ENCODE results near the gene TBCCD1. TPM values are rescaled to one million over a fixed set of nuclear protein-coding genes. Genes with fewer than 3 reads are reported as not detected.

TBCCD1 gene
- total and polyA plus RNA-seq, 4 donors, result 5.1 to 13.3 (median 8.4) TPM

DNA sequence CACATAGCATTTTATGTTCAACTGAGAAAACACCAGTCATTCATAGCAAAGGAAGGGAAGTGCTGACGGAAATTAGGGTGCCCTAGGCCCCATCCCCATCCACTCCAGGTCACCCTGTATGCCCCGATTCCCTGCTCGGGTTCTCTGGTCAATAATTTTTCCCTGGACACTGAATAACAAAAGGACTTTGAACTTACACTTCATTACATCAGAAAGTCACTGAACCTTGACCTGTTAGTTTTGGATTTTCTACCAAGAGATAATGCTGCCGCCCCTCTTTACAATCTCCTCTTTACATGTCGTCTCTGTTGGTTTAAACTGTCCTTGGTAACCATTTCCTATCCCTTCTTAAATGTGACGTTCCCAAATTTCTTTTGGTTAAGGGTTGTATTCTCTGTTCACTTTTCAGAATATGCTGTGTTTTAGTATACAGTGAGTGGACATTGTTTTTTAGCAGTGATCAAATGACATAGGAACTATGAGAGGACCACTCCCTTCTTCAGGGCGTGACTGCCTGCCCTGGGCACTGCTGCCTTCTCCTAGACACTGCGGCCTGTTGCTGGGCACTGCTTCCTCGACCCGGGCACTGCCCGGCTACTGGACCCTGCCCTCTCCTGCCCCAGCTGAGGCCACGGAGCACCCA lies 32.1 kb upstream of the TBCCD1 start:
- no peaks in the 10 kb centered on the region for H3K36me3 ChIP-seq (ENCODE audit: control insufficient read depth in 1 of 2, insufficient read depth in 2 of 2, low read length in 1 of 2)
- H3K27me3 ChIP-seq (ENCODE audit: control insufficient read depth in 1 of 2, insufficient read depth in 2 of 2, low read length in 1 of 2), result no peaks in the 10 kb centered on the region
- no peaks in the 10 kb centered on the region for H3K4me1 ChIP-seq (ENCODE audit: control insufficient read depth in 1 of 2, insufficient read depth in 2 of 2, low read length in 2 of 2)
- no peak overlapping the region for H3K27ac ChIP-seq (ENCODE audit: low read depth in 1 of 2, low read length in 2 of 2)
- no peak overlapping the region for H3K4me3 ChIP-seq (ENCODE audit: low read length in 2 of 2)
- ATAC-seq (ENCODE audit: low FRiP score) (peak; percentile 49), DNase-seq (no peak)
- intact Hi-C loops (cut with DNase I), result no loop called here
- no peaks in the 10 kb centered on the region for H3K9me3 ChIP-seq (ENCODE audit: control insufficient read depth, low read length)
- 81 to 89% methylated on average over 12 of the region's 12 CpGs for WGBS, 2 donors

DNA sequence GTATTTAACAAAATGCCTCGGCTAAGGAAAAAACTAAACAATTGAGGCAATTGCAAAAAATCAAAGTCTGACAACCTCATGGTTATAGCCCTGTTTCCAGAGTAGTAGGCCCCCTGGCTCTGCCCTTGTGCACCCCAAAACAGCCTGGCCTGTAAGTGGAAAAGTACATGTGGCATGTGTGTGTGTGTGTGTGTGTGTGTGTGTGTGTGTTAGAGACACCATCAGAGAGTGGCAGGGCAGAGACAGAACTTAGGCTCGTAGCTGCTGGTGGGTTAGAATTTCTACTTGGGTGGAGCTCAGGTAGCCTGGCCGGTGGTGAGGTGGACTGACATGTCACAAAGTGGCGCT lies 31.6 kb upstream of the TBCCD1 start:
- WGBS, 2 donors, result 69% methylated on average over 4 of the region's 4 CpGs
- Histone ChIP-seq H3K9me3 (ENCODE audit: control insufficient read depth, low read length) (no peaks in the 10 kb centered on the region), H3K4me1 (ENCODE audit: control insufficient read depth in 1 of 2, insufficient read depth in 2 of 2, low read length in 2 of 2) (no peaks in the 10 kb centered on the region), H3K27ac (ENCODE audit: low read depth in 1 of 2, low read length in 2 of 2) (no peak overlapping the region), H3K36me3 (ENCODE audit: control insufficient read depth in 1 of 2, insufficient read depth in 2 of 2, low read length in 1 of 2) (no peaks in the 10 kb centered on the region), H3K4me3 (ENCODE audit: low read length in 2 of 2) (no peak overlapping the region), H3K27me3 (ENCODE audit: control insufficient read depth in 1 of 2, insufficient read depth in 2 of 2, low read length in 1 of 2) (no peaks in the 10 kb centered on the region)
- intact Hi-C loops (cut with DNase I), result no loop called here
- ATAC-seq (ENCODE audit: low FRiP score) (no peak), DNase-seq (no peak)

DNA sequence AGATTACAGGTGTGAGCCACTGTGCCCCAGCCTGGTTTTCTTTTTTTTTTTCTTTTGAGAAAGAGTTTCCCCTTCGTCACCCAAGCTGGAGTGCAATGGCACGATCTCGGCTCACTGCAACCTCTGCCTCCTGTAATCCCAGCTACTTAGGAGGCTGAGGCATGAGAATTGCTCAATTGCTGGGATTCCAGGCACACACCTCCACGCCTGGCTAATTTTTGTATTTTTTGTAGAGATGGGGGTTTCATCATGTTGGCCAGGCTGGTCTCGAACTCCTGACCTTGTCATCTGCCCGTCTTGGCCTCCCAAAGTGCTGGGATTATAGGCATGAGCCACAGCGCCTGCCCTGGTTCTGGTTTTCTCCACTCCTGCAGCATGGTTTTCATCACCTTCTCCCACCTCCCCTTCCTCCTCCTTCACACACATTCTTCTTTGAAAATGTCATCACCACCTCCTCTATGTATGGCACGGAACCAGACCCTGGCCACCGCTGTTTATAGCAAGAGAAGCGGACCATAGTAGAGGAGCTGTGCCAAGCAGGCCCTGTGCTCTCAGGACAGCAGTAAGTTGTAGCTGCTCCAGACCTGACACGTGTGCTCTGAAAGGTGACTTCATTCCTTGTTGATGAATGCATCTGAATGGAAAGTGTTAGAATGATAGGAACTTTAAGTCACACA lies 31.1 kb upstream of the TBCCD1 start:
- Histone ChIP-seq H3K9me3 (ENCODE audit: control insufficient read depth, low read length) (no peaks in the 10 kb centered on the region), H3K36me3 (ENCODE audit: control insufficient read depth in 1 of 2, insufficient read depth in 2 of 2, low read length in 1 of 2) (no peaks in the 10 kb centered on the region), H3K4me1 (ENCODE audit: control insufficient read depth in 1 of 2, insufficient read depth in 2 of 2, low read length in 2 of 2) (no peaks in the 10 kb centered on the region), H3K27ac (ENCODE audit: low read depth in 1 of 2, low read length in 2 of 2) (no peak overlapping the region), H3K4me3 (ENCODE audit: low read length in 2 of 2) (no peak overlapping the region), H3K27me3 (ENCODE audit: control insufficient read depth in 1 of 2, insufficient read depth in 2 of 2, low read length in 1 of 2) (no peaks in the 10 kb centered on the region)
- WGBS, 2 donors, result 36 to 39% methylated on average over 11 of the region's 11 CpGs
- intact Hi-C loops (cut with DNase I), result no loop called here
- ATAC-seq (ENCODE audit: low FRiP score), result no peak
- peak in 1 of 2 donors; percentile 72 for DNase-seq

DNA sequence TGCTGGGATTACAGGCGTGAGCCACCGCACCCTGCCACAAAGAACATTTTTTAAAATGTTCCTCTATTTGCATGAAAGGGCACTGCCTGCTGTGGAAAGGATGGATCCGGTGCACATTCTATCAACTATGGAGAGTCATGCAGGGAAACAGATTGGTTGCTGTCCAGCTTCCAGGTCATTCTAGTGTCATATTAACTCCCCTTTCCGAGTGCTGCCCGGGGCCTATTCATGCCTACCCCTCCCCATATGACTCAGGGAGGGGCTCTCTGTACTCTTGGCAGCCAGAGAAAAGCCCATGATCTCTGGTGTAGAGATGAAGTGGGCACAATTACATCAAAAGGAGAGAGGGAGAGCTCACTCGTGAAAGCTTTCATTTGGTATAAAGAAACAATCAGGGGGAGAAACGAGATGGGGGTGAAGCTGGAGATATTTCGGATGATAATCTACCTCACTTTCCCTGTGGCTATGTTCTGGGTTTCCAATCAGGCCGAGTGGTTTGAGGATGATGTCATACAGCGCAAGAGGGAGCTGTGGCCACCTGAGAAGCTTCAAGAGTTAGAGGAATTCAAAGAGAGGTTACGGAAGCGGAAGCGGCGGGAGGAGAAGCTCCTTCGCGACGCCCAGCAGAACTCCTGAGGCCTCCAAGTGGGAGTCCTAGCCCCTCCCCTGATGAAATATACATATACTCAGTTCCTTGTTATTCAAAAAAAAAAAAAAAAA lies 29.6 kb upstream of the TBCCD1 start:
- H3K27ac ChIP-seq (ENCODE audit: low read depth in 1 of 2, low read length in 2 of 2), result no peak overlapping the region
- 72 to 75% methylated on average over 17 of the region's 17 CpGs for WGBS, 2 donors
- no peaks in the 10 kb centered on the region for H3K9me3 ChIP-seq (ENCODE audit: control insufficient read depth, low read length)
- no peak overlapping the region for H3K4me3 ChIP-seq (ENCODE audit: low read length in 2 of 2)
- H3K27me3 ChIP-seq (ENCODE audit: control insufficient read depth in 1 of 2, insufficient read depth in 2 of 2, low read length in 1 of 2), result no peaks in the 10 kb centered on the region
- intact Hi-C loops (cut with DNase I), result no loop called here
- H3K36me3 ChIP-seq (ENCODE audit: control insufficient read depth in 1 of 2, insufficient read depth in 2 of 2, low read length in 1 of 2), result no peaks in the 10 kb centered on the region
- no peak for ATAC-seq (ENCODE audit: low FRiP score)
- H3K4me1 ChIP-seq (ENCODE audit: control insufficient read depth in 1 of 2, insufficient read depth in 2 of 2, low read length in 2 of 2), result no peaks in the 10 kb centered on the region
- no peak for DNase-seq

DNA sequence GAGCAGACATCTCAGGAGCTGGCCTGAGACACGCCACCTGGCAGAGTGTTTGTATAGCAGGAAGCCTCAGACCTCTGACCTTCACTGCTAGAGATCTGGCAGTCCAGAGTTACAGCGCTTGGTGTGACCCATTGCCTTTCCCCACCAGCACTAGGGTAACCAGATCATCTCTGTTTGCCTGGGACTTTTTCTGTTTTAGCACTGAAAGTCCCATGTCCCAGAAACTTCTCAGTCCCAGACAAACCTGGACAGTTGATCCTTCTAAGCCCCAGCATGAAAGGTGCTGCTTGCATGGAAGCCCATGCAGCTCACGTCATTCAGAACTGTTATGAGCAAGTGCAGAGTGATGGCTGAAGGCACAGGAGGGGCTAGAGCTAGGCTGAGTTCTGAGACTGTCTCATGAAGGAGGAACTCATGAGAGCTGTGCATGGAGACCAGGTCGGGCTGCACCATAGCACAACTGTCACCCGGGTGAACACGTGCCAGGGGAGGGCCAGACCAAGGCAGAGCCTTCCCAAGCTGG lies 27.5 kb upstream of the TBCCD1 start:
- ATAC-seq (ENCODE audit: low FRiP score) (no peak), DNase-seq (no peak)
- no peaks in the 10 kb centered on the region for H3K4me1 ChIP-seq (ENCODE audit: control insufficient read depth in 1 of 2, insufficient read depth in 2 of 2, low read length in 2 of 2)
- WGBS, 2 donors, result 78 to 83% methylated on average over 6 of the region's 6 CpGs
- H3K27me3 ChIP-seq (ENCODE audit: control insufficient read depth in 1 of 2, insufficient read depth in 2 of 2, low read length in 1 of 2), result no peaks in the 10 kb centered on the region
- H3K4me3 ChIP-seq (ENCODE audit: low read length in 2 of 2), result no peak overlapping the region
- no peaks in the 10 kb centered on the region for H3K36me3 ChIP-seq (ENCODE audit: control insufficient read depth in 1 of 2, insufficient read depth in 2 of 2, low read length in 1 of 2)
- H3K9me3 ChIP-seq (ENCODE audit: control insufficient read depth, low read length), result no peaks in the 10 kb centered on the region
- intact Hi-C loops (cut with DNase I), result no loop called here
- H3K27ac ChIP-seq (ENCODE audit: low read depth in 1 of 2, low read length in 2 of 2), result no peak overlapping the region

DNA sequence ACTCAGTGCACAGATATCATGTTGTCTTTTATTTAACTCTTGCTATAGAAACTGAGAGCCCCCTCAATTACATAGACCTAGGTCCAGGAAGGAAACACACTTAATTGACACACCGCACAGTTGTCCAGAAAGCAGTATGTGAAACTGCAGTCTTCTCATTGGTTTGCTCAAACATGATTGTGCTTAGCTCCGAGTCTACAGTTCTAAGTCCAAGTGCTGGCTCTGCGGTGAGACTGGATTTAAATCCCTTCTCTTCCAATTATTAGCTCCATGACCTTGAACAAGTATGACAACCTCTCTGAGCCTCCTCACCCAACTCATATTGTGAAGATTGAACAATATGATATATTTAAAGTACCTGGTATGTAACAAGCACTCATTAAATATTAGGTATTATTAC lies 26.7 kb upstream of the TBCCD1 start:
- ATAC-seq (ENCODE audit: low FRiP score) (no peak), DNase-seq (no peak)
- Histone ChIP-seq H3K27ac (ENCODE audit: low read depth in 1 of 2, low read length in 2 of 2) (no peak overlapping the region), H3K9me3 (ENCODE audit: control insufficient read depth, low read length) (no peaks in the 10 kb centered on the region), H3K4me3 (ENCODE audit: low read length in 2 of 2) (no peak overlapping the region), H3K4me1 (ENCODE audit: control insufficient read depth in 1 of 2, insufficient read depth in 2 of 2, low read length in 2 of 2) (no peaks in the 10 kb centered on the region), H3K27me3 (ENCODE audit: control insufficient read depth in 1 of 2, insufficient read depth in 2 of 2, low read length in 1 of 2) (no peaks in the 10 kb centered on the region), H3K36me3 (ENCODE audit: control insufficient read depth in 1 of 2, insufficient read depth in 2 of 2, low read length in 1 of 2) (no peaks in the 10 kb centered on the region)
- WGBS, 2 donors, result 90% methylated on average over 3 of the region's 3 CpGs
- intact Hi-C loops (cut with DNase I), result no loop called here

DNA sequence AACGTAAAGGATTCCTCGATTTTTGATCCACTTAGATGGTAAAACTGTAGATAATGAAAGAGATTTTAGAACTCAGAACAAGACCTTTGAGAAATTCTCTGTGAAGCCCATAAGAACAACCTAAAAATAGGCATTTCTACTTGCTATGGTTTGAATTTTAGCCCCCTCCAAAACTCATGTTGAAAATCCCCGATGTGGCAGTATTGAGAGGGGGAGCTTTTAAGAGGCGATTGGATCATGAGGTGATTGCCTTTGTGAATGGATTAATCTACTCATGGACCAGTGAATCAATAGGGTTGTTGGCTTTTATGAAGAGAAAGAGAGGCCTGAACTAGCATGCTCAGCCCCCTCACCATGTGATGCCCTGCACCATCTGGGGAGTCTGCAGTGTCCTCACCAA lies 25.5 kb upstream of the TBCCD1 start:
- Histone ChIP-seq H3K4me1 (ENCODE audit: control insufficient read depth in 1 of 2, insufficient read depth in 2 of 2, low read length in 2 of 2) (no peaks in the 10 kb centered on the region), H3K9me3 (ENCODE audit: control insufficient read depth, low read length) (no peaks in the 10 kb centered on the region), H3K27me3 (ENCODE audit: control insufficient read depth in 1 of 2, insufficient read depth in 2 of 2, low read length in 1 of 2) (no peaks in the 10 kb centered on the region), H3K27ac (ENCODE audit: low read depth in 1 of 2, low read length in 2 of 2) (no peak overlapping the region), H3K4me3 (ENCODE audit: low read length in 2 of 2) (no peak overlapping the region), H3K36me3 (ENCODE audit: control insufficient read depth in 1 of 2, insufficient read depth in 2 of 2, low read length in 1 of 2) (no peaks in the 10 kb centered on the region)
- ATAC-seq (ENCODE audit: low FRiP score) (no peak), DNase-seq (no peak)
- intact Hi-C loops (cut with DNase I), result no loop called here
- 88 to 92% methylated on average over 4 of the region's 4 CpGs for WGBS, 2 donors

DNA sequence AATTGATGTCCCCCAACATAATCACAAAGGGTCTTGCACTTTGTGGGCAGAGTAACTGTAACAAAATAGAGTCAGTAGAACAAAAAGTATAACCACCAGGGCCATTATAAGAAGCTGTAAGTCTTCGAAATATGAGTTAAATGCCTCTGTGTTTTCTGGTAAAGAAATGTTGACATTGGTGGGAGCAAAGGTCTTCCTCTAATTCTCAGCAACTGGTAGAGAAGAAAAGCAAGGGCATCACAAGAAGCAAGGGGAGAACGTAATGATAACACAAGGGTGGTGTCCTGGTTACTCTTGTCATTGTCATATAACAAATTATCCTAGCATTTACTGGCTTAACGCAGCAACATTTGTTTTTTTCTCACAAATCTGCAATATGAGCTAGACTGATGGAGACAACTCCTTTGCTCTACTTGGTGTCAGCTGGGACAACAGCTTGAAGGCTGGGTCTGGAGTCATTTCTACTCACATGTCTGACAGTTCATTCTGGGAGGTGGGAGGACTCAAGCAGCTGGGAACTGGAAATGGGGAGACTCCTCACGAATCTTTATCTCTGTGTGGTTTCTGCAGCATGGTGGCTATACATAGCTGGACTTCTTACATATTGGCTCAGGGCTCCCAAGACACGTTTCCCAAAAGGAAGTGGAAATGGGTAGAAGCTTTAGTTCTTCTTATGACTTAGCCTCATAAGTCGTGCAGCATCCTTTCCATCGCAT lies 23.6 kb upstream of the TBCCD1 start:
- WGBS, 2 donors, result 76 to 78% methylated on average over 7 of the region's 7 CpGs
- intact Hi-C loops (cut with DNase I), result no loop called here
- Histone ChIP-seq H3K4me1 (ENCODE audit: control insufficient read depth in 1 of 2, insufficient read depth in 2 of 2, low read length in 2 of 2) (no peaks in the 10 kb centered on the region), H3K4me3 (ENCODE audit: low read length in 2 of 2) (no peak overlapping the region), H3K27ac (ENCODE audit: low read depth in 1 of 2, low read length in 2 of 2) (no peak overlapping the region), H3K9me3 (ENCODE audit: control insufficient read depth, low read length) (no peaks in the 10 kb centered on the region), H3K36me3 (ENCODE audit: control insufficient read depth in 1 of 2, insufficient read depth in 2 of 2, low read length in 1 of 2) (no peaks in the 10 kb centered on the region), H3K27me3 (ENCODE audit: control insufficient read depth in 1 of 2, insufficient read depth in 2 of 2, low read length in 1 of 2) (no peaks in the 10 kb centered on the region)
- DNase-seq (no peak), ATAC-seq (ENCODE audit: low FRiP score) (no peak)

All from aorta (tissue), 5 donors.